GM23338 (cell line): Measurements from ENCODE around the gene ESRP2. TPM values are rescaled to one million over a fixed set of nuclear protein-coding genes. Genes with fewer than 3 reads are reported as not detected.

ENCODE experiments used
- ATAC-seq: fragments of 200-7000 bp; cut with Tn5 transposase; 3 replicates; pipeline ENCODE4 v1.9.1; 2020
- DNase-seq: peaks from one replicate; pipeline ENCODE4 v3.0.0-alpha.2; 2015; ENCODE audit warnings: low spot score
- H2AFZ ChIP-seq: fragments of 200-600 bp; sonication (generic); 2 replicates; pipeline ENCODE4 v1.8.0; 2016; ENCODE audit warnings: antibody characterized with exemption, mild to moderate bottlenecking, moderate library complexity
- H3F3A ChIP-seq: fragments of 200-600 bp; sonication (generic); replicated peaks from 2 replicates; pipeline ENCODE4 v1.8.0; 2017; ENCODE audit warnings: antibody characterized with exemption, mixed run types, low read depth
- H3K27ac ChIP-seq: fragments of 200-600 bp; sonication (generic); 2 replicates; pipeline ENCODE4 v1.6.1; 2016; ENCODE audit warnings: low read depth
- H3K27me3 ChIP-seq: fragments of 200-600 bp; sonication (generic); 2 replicates; pipeline ENCODE4 v1.8.0; 2016; ENCODE audit warnings: mild to moderate bottlenecking, mixed run types, moderate library complexity; ENCODE audit not compliant: insufficient read depth
- H3K36me3 ChIP-seq: fragments of 200-600 bp; sonication (generic); 2 replicates; pipeline ENCODE4 v1.8.0; 2016; ENCODE audit warnings: mild to moderate bottlenecking; ENCODE audit not compliant: insufficient read depth
- H3K4me1 ChIP-seq: fragments of 200-600 bp; sonication (generic); 2 replicates; pipeline ENCODE4 v1.8.0; 2016; ENCODE audit warnings: mild to moderate bottlenecking, moderate library complexity; ENCODE audit not compliant: insufficient read depth
- H3K4me2 ChIP-seq: fragments of 200-600 bp; sonication (generic); 2 replicates; pipeline ENCODE4 v1.7.1; 2017; ENCODE audit warnings: mixed run types
- H3K4me3 ChIP-seq: fragments of 200-600 bp; sonication (generic); 2 replicates; pipeline ENCODE4 v1.6.1; 2016; ENCODE audit warnings: mixed run types
- H3K79me2 ChIP-seq: fragments of 200-600 bp; sonication (generic); replicated peaks from 2 replicates; pipeline ENCODE4 v1.8.0; 2017; ENCODE audit warnings: mild to moderate bottlenecking; ENCODE audit not compliant: insufficient read depth
- H3K9me2 ChIP-seq: fragments of 200-600 bp; sonication (generic); 2 replicates; pipeline ENCODE4 v1.8.0; 2017; ENCODE audit not compliant: insufficient read depth
- H4K20me1 ChIP-seq: fragments of 200-600 bp; sonication (generic); replicated peaks from 2 replicates; pipeline ENCODE4 v1.8.0; 2017; ENCODE audit warnings: mild to moderate bottlenecking; ENCODE audit not compliant: insufficient read depth
- H3K27ac Mint-ChIP-seq: 2 replicates; pipeline ENCODE4 v1.8.0; 2020; ENCODE audit warnings: inconsistent platforms, mild to moderate bottlenecking, moderate library complexity, mixed read lengths
- H3K27me3 Mint-ChIP-seq: 3 replicates; pipeline ENCODE4 v1.8.0; 2022; ENCODE audit warnings: low read depth, mild to moderate bottlenecking, moderate library complexity, mixed read lengths, inconsistent platforms; ENCODE audit not compliant: insufficient read depth, poor library complexity
- H3K36me3 Mint-ChIP-seq: 3 replicates; pipeline ENCODE4 v1.8.0; 2021; ENCODE audit warnings: low read depth, mild to moderate bottlenecking, inconsistent platforms, moderate library complexity, mixed read lengths
- H3K4me1 Mint-ChIP-seq: 3 replicates; pipeline ENCODE4 v1.8.0; 2020; ENCODE audit warnings: mild to moderate bottlenecking, inconsistent platforms, mixed read lengths
- H3K4me3 Mint-ChIP-seq: 3 replicates; pipeline ENCODE4 v1.8.0; 2021; ENCODE audit warnings: moderate library complexity, mild to moderate bottlenecking, inconsistent platforms, mixed read lengths
- H3K9me3 Mint-ChIP-seq: 3 replicates; pipeline ENCODE4 v1.8.0; 2020; ENCODE audit warnings: moderate library complexity, mild to moderate bottlenecking, inconsistent platforms, mixed read lengths
- CREB1 ChIP-seq: fragments of 250-450 bp; sonication (Bioruptor Pico); IDR thresholded peaks from 2 replicates; pipeline ENCODE4 v1.5.0; 2020; ENCODE audit warnings: low read depth, mild to moderate bottlenecking, moderate library complexity
- CTCF ChIP-seq, 2 experiments: fragments of 200-600 bp in 1 of 2; sonication (generic) in 1 of 2; conservative IDR thresholded peaks; 2 replicates each; pipeline versions ENCODE4 v1.5.1 to v1.6.1; 2016 to 2017; ENCODE audit warnings: antibody characterized with exemption in 2 of 2, low read depth in 2 of 2, mild to moderate bottlenecking in 2 of 2, moderate library complexity in 1 of 2
- EZH2phosphoT487 ChIP-seq: fragments of 200-600 bp; sonication (generic); IDR thresholded peaks from one replicate; pipeline ENCODE4 v1.8.1; 2018; ENCODE audit warnings: antibody characterized with exemption; ENCODE audit not compliant: unreplicated experiment
- JUNB ChIP-seq: IDR thresholded peaks from one replicate; pipeline ENCODE4 v1.6.1; 2016; ENCODE audit warnings: antibody characterized with exemption; ENCODE audit not compliant: unreplicated experiment
- REST ChIP-seq: IDR thresholded peaks from one replicate; pipeline ENCODE4 v1.6.1; 2018; ENCODE audit warnings: antibody characterized with exemption; ENCODE audit not compliant: unreplicated experiment
- ZNF114 ChIP-seq: fragments of 250-450 bp; sonication (Bioruptor Pico); IDR thresholded peaks from 2 replicates; pipeline ENCODE4 v1.5.0; 2020; ENCODE audit warnings: mild to moderate bottlenecking, moderate library complexity
- ZNF331 ChIP-seq: fragments of 250-450 bp; sonication (Bioruptor Pico); IDR thresholded peaks from 2 replicates; pipeline ENCODE4 v1.5.0; 2020; ENCODE audit warnings: low read depth, mild to moderate bottlenecking, moderate library complexity
- polyA plus RNA-seq: library from polyadenylated mRNA; unstranded; fragments of >200 nt; fragmentation: Nextera tagmentation; extraction: Ambion mirVana; gene quantifications from 2 replicates; pipeline ENCODE4 v1.2.1, GENCODE V29; 2016
- total RNA-seq: library from RNA; depleted of rRNA; stranded (reverse); fragments of >200 nt; shearing (Covaris generic); gene quantifications from 2 replicates; pipeline ENCODE4 v1.2.3, GENCODE V29; 2014

Gene ESRP2
- total and polyA plus RNA-seq, 2 experiments from 2014 or later: 16.2 to 44.0 TPM

GRCh38 chr16:68255712-68256111, 19.8 kb upstream of the ESRP2 start (continued):
- TF ChIP-seq CREB1 (CRISPR knock-in tag) (no peak), CTCF (conservative IDR thresholded peaks at IDR 0.05; ENCODE audit: low read depth in 2 of 2) (no peak)

GRCh38 chr16:68253721-68254120, 17.8 kb upstream of the ESRP2 start:
- Mint-ChIP-seq H3K27ac (no peak overlapping the region), H3K4me1 (no peaks in the 10 kb centered on the region; the same call in 2 of the 3 replicates)
- no peak for DNase-seq

GRCh38 chr16:68252383-68252782, 16.5 kb upstream of the ESRP2 start:
- no peaks in the 10 kb centered on the region for H3K79me2 ChIP-seq
- ATAC-seq: no peak
- no peak overlapping the region for H3K4me3 Mint-ChIP-seq

More at GRCh38 chr16:68253721-68254120, 17.8 kb upstream of the ESRP2 start:
- Mint-ChIP-seq H3K27me3 (peaks cover 4% of the 10 kb centered on the region), H3K36me3 (peaks cover 2% of the 10 kb centered on the region; the same call in 1 of the 3 replicates), H3K9me3 (no peaks in the 10 kb centered on the region), H3K4me3 (no peak overlapping the region)
- no peaks in the 10 kb centered on the region for H3K27me3 ChIP-seq
- no peaks in the 10 kb centered on the region for H3K36me3 ChIP-seq
- ATAC-seq: no peak
- no peaks in the 10 kb centered on the region for H4K20me1 ChIP-seq
- no peaks in the 10 kb centered on the region for H3K79me2 ChIP-seq
- no peak overlapping the region for H3K27ac ChIP-seq
- H3K4me3 ChIP-seq: no peak overlapping the region
- no peak overlapping the region for H2AFZ ChIP-seq
- no peaks in the 10 kb centered on the region for H3K4me1 ChIP-seq
- H3K9me2 ChIP-seq: no peaks in the 10 kb centered on the region
- H3F3A ChIP-seq: no peaks in the 10 kb centered on the region
- no peak overlapping the region for H3K4me2 ChIP-seq
- no peak for TF ChIP-seq ZNF331 (CRISPR knock-in tag)
- TF ChIP-seq ZNF114 (CRISPR knock-in tag): no peak
- no peak for TF ChIP-seq JUNB

More at GRCh38 chr16:68252383-68252782, 16.5 kb upstream of the ESRP2 start:
- no peaks in the 10 kb centered on the region for H4K20me1 ChIP-seq
- no peak overlapping the region for H3K4me2 ChIP-seq
- no peak for TF ChIP-seq ZNF331 (CRISPR knock-in tag)
- no peak for TF ChIP-seq EZH2phosphoT487
- TF ChIP-seq REST: no peak
- H3K4me3 ChIP-seq: no peak overlapping the region
- H3K27me3 ChIP-seq: no peaks in the 10 kb centered on the region
- peaks cover 6% of the 10 kb centered on the region for H3K27me3 Mint-ChIP-seq
- peaks cover 2% of the 10 kb centered on the region; the same call in 1 of the 3 replicates for H3K36me3 Mint-ChIP-seq
- no peak for DNase-seq
- H3F3A ChIP-seq: no peaks in the 10 kb centered on the region
- H3K27ac Mint-ChIP-seq: no peak overlapping the region
- H3K4me1 ChIP-seq: no peaks in the 10 kb centered on the region
- H3K36me3 ChIP-seq: no peaks in the 10 kb centered on the region
- H3K4me1 Mint-ChIP-seq: no peaks in the 10 kb centered on the region; the same call in 2 of the 3 replicates
- H3K27ac ChIP-seq: no peak overlapping the region
- no peak overlapping the region for H2AFZ ChIP-seq
- no peaks in the 10 kb centered on the region for H3K9me3 Mint-ChIP-seq
- no peaks in the 10 kb centered on the region for H3K9me2 ChIP-seq
